GM21360 (cell line): Measurements from ENCODE around the gene DSCAM.

Experiments used
- ATAC-seq: cut with Tn5 transposase; IDR thresholded peaks from one replicate; pipeline ENCODE4 v1.9.1; 2021; ENCODE audit warnings: mild to moderate bottlenecking, moderate library complexity; ENCODE audit not compliant: unreplicated experiment

Gene DSCAM

GRCh38 chr21:40770435-40771055, 76.4 kb downstream of the DSCAM start:
- no peak for ATAC-seq

- no peak for ATAC-seq
These were observed 77.7 kb downstream of the DSCAM start for GRCh38 chr21:40769231-40769630.

GRCh38 chr21:40768056-40768455, 78.9 kb downstream of the DSCAM start:
- ATAC-seq = no peak

GRCh38 chr21:40766381-40766780, 80.6 kb downstream of the DSCAM start:
- no peak for ATAC-seq

- no peak for ATAC-seq
These were observed 81.1 kb downstream of the DSCAM start for GRCh38 chr21:40765811-40766210.

- no peak for ATAC-seq
These were observed 86.1 kb downstream of the DSCAM start for GRCh38 chr21:40760821-40761220.

- no peak for ATAC-seq
These were observed 87.9 kb downstream of the DSCAM start for GRCh38 chr21:40759061-40759460.

- ATAC-seq = no peak
These were observed 89.6 kb downstream of the DSCAM start for GRCh38 chr21:40757366-40757765.

GRCh38 chr21:40754466-40754865, 92.5 kb downstream of the DSCAM start:
- ATAC-seq = no peak

- no peak for ATAC-seq
These were observed 93.2 kb downstream of the DSCAM start for GRCh38 chr21:40753756-40754155.

- no peak for ATAC-seq
These were observed 94.8 kb downstream of the DSCAM start for GRCh38 chr21:40752125-40752524.

GRCh38 chr21:40751221-40751620, 95.7 kb downstream of the DSCAM start:
- ATAC-seq = no peak

GRCh38 chr21:40736145-40736544, 110.8 kb downstream of the DSCAM start:
- ATAC-seq = no peak

GRCh38 chr21:40733024-40733397, 113.9 kb downstream of the DSCAM start:
- ATAC-seq = no peak

- no peak for ATAC-seq
These were observed 114.5 kb downstream of the DSCAM start for GRCh38 chr21:40732253-40733023.

- ATAC-seq = no peak
These were observed 115.8 kb downstream of the DSCAM start for GRCh38 chr21:40731206-40731605.

- ATAC-seq = no peak
These were observed 116.5 kb downstream of the DSCAM start for GRCh38 chr21:40730426-40730800.

GRCh38 chr21:40729761-40730425, 117.1 kb downstream of the DSCAM start:
- ATAC-seq = no peak

- no peak for ATAC-seq
These were observed 123.0 kb downstream of the DSCAM start for GRCh38 chr21:40723966-40724365.

- ATAC-seq = no peak
These were observed 123.6 kb downstream of the DSCAM start for GRCh38 chr21:40723317-40723716.

- no peak for ATAC-seq
These were observed 127.3 kb downstream of the DSCAM start for GRCh38 chr21:40719615-40720014.

- ATAC-seq = no peak
These were observed 129.9 kb downstream of the DSCAM start for GRCh38 chr21:40717028-40717427.
